ENCODE results near the gene FANCM. TPM values are rescaled to one million over a fixed set of nuclear protein-coding genes. Genes with fewer than 3 reads are reported as not detected.
"Not testable (repeated sequence)": the region's sequence is repeated elsewhere in the genome, so short reads cannot be mapped to it uniquely, and the experiment has no call there.

FANCM gene
- total RNA-seq, 1 donor from 2014 or later, result 4.2 TPM

DNA sequence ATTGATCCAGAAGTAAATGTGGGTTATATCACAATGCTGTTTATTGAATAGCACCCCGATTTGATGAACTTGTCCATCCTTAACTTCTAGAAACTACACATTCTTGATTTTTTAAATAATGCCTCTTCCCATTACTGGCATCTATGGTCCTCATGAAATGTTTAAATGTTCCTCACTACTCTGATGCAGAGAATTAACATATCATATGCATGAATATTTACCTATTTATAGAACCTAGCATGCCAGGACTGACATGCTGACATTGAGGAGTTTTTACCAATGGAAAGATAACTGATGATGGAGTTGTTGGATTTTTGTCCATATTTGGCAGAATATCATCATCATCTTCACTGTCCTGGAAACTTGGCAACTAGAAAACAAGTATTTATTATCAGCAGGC is 74.4 kb downstream of the FANCM start:
- H3K9ac ChIP-seq (ENCODE audit: low read length), result no peak overlapping the region
- no peak overlapping the region for H2AFZ ChIP-seq (ENCODE audit: low read depth, low read length)
- FAIRE-seq (no peak), DNase-seq (ENCODE audit: low read depth) (no peak)
- no peak overlapping the region for H3K4me3 ChIP-seq (ENCODE audit: insufficient read depth, low read depth, low read length)
- Mint-ChIP-seq H3K27me3 (ENCODE audit: low read depth, unreplicated experiment) (no peaks in the 10 kb centered on the region), H3K4me1 (ENCODE audit: low read depth, unreplicated experiment) (peaks cover 9% of the 10 kb centered on the region), H3K36me3 (ENCODE audit: low read depth, unreplicated experiment) (peaks cover 4% of the 10 kb centered on the region), H3K4me3 (ENCODE audit: unreplicated experiment) (no peak overlapping the region), H3K9me3 (ENCODE audit: unreplicated experiment) (no peaks in the 10 kb centered on the region), H3K27ac (ENCODE audit: unreplicated experiment) (no peak overlapping the region)
- TF ChIP-seq, protein P1, sequence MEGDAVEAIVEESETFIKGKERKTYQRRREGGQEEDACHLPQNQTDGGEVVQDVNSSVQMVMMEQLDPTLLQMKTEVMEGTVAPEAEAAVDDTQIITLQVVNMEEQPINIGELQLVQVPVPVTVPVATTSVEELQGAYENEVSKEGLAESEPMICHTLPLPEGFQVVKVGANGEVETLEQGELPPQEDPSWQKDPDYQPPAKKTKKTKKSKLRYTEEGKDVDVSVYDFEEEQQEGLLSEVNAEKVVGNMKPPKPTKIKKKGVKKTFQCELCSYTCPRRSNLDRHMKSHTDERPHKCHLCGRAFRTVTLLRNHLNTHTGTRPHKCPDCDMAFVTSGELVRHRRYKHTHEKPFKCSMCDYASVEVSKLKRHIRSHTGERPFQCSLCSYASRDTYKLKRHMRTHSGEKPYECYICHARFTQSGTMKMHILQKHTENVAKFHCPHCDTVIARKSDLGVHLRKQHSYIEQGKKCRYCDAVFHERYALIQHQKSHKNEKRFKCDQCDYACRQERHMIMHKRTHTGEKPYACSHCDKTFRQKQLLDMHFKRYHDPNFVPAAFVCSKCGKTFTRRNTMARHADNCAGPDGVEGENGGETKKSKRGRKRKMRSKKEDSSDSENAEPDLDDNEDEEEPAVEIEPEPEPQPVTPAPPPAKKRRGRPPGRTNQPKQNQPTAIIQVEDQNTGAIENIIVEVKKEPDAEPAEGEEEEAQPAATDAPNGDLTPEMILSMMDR (IDR thresholded peaks at IDR 0.05; ENCODE audit: insufficient read depth, low read depth, low read length), result no peak
- no peak for TF ChIP-seq EZH2 (IDR thresholded peaks at IDR 0.05; ENCODE audit: insufficient read depth, low read length)
- H3K9me3 ChIP-seq (ENCODE audit: insufficient read depth, low read depth, low read length), result no peaks in the 10 kb centered on the region
- H3K27ac ChIP-seq (ENCODE audit: low read depth, low read length), result no peak overlapping the region
- H4K20me1 ChIP-seq (ENCODE audit: insufficient read depth, low read length), result no peaks in the 10 kb centered on the region
- no peaks in the 10 kb centered on the region for H3K27me3 ChIP-seq (ENCODE audit: insufficient read depth, low read length)
- H3K4me2 ChIP-seq (ENCODE audit: low read length), result no peak overlapping the region
- no peaks in the 10 kb centered on the region for H3K4me1 ChIP-seq (ENCODE audit: insufficient read depth, low read length)
- H3K79me2 ChIP-seq (ENCODE audit: insufficient read depth, low read length), result no peaks in the 10 kb centered on the region
- peaks cover 9% of the 10 kb centered on the region for H3K36me3 ChIP-seq (ENCODE audit: insufficient read depth, low read length)

GRCh38 chr14:45211295-45211694 is 75.6 kb downstream of the FANCM start:
- Histone ChIP-seq H3K27ac (ENCODE audit: low read depth, low read length) (no peak overlapping the region), H3K79me2 (ENCODE audit: insufficient read depth, low read length) (no peaks in the 10 kb centered on the region), H3K4me3 (ENCODE audit: insufficient read depth, low read depth, low read length) (no peak overlapping the region), H3K9ac (ENCODE audit: low read length) (no peak overlapping the region), H3K4me1 (ENCODE audit: insufficient read depth, low read length) (no peaks in the 10 kb centered on the region), H3K27me3 (ENCODE audit: insufficient read depth, low read length) (no peaks in the 10 kb centered on the region), H3K36me3 (ENCODE audit: insufficient read depth, low read length) (peaks cover 10% of the 10 kb centered on the region), H4K20me1 (ENCODE audit: insufficient read depth, low read length) (no peaks in the 10 kb centered on the region), H3K9me3 (ENCODE audit: insufficient read depth, low read depth, low read length) (no peaks in the 10 kb centered on the region), H2AFZ (ENCODE audit: low read depth, low read length) (no peak overlapping the region), H3K4me2 (ENCODE audit: low read length) (no peak overlapping the region)
- TF ChIP-seq, protein P1 (IDR thresholded peaks at IDR 0.05; ENCODE audit: insufficient read depth, low read depth, low read length), result no peak
- no peak for TF ChIP-seq EZH2 (IDR thresholded peaks at IDR 0.05; ENCODE audit: insufficient read depth, low read length)
- H3K27me3 Mint-ChIP-seq (ENCODE audit: low read depth, unreplicated experiment), result no peaks in the 10 kb centered on the region
- FAIRE-seq (no peak), DNase-seq (ENCODE audit: low read depth) (peak; percentile 12)
- H3K36me3 Mint-ChIP-seq (ENCODE audit: low read depth, unreplicated experiment), result peaks cover 4% of the 10 kb centered on the region
- H3K4me3 Mint-ChIP-seq (ENCODE audit: unreplicated experiment), result no peak overlapping the region
- H3K9me3 Mint-ChIP-seq (ENCODE audit: unreplicated experiment), result no peaks in the 10 kb centered on the region
- H3K27ac Mint-ChIP-seq (ENCODE audit: unreplicated experiment), result no peak overlapping the region
- peaks cover 9% of the 10 kb centered on the region for H3K4me1 Mint-ChIP-seq (ENCODE audit: low read depth, unreplicated experiment)

DNA sequence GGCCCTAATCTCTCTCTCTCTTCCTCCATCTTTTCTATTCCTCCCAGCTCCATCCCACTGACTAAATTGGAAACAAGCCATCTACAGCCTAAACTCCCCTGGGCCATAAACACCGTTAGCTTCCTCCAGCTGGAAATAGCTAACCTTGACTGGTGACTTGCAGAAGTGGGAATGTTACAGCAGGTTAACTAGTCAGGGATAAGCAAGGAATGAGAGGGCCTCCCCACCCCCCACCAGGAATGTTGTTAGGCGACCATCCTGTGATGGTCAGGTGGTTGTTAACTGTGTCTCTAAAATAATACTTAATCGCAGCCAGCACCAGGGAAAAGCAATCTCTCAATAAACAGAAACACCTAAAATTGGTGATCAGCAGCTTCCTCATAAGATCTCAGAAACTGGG is 76.5 kb downstream of the FANCM start:
- H3K4me1 ChIP-seq (ENCODE audit: insufficient read depth, low read length), result no peaks in the 10 kb centered on the region
- Mint-ChIP-seq H3K27ac (ENCODE audit: unreplicated experiment) (no peak overlapping the region), H3K4me1 (ENCODE audit: low read depth, unreplicated experiment) (peaks cover 9% of the 10 kb centered on the region), H3K27me3 (ENCODE audit: low read depth, unreplicated experiment) (no peaks in the 10 kb centered on the region), H3K4me3 (ENCODE audit: unreplicated experiment) (no peak overlapping the region), H3K36me3 (ENCODE audit: low read depth, unreplicated experiment) (peaks cover 4% of the 10 kb centered on the region), H3K9me3 (ENCODE audit: unreplicated experiment) (no peaks in the 10 kb centered on the region)
- no peak for TF ChIP-seq EZH2 (IDR thresholded peaks at IDR 0.05; ENCODE audit: insufficient read depth, low read length)
- TF ChIP-seq, protein P1 (IDR thresholded peaks at IDR 0.05; ENCODE audit: insufficient read depth, low read depth, low read length), result no peak
- H3K4me3 ChIP-seq (ENCODE audit: insufficient read depth, low read depth, low read length), result no peak overlapping the region
- no peaks in the 10 kb centered on the region for H4K20me1 ChIP-seq (ENCODE audit: insufficient read depth, low read length)
- H3K27me3 ChIP-seq (ENCODE audit: insufficient read depth, low read length), result no peaks in the 10 kb centered on the region
- no peak overlapping the region for H3K27ac ChIP-seq (ENCODE audit: low read depth, low read length)
- no peaks in the 10 kb centered on the region for H3K9me3 ChIP-seq (ENCODE audit: insufficient read depth, low read depth, low read length)
- H3K9ac ChIP-seq (ENCODE audit: low read length), result no peak overlapping the region
- no peaks in the 10 kb centered on the region for H3K79me2 ChIP-seq (ENCODE audit: insufficient read depth, low read length)
- DNase-seq (ENCODE audit: low read depth) (no peak), FAIRE-seq (no peak)
- H3K36me3 ChIP-seq (ENCODE audit: insufficient read depth, low read length), result peaks cover 16% of the 10 kb centered on the region
- no peak overlapping the region for H2AFZ ChIP-seq (ENCODE audit: low read depth, low read length)
- H3K4me2 ChIP-seq (ENCODE audit: low read length), result no peak overlapping the region

DNA sequence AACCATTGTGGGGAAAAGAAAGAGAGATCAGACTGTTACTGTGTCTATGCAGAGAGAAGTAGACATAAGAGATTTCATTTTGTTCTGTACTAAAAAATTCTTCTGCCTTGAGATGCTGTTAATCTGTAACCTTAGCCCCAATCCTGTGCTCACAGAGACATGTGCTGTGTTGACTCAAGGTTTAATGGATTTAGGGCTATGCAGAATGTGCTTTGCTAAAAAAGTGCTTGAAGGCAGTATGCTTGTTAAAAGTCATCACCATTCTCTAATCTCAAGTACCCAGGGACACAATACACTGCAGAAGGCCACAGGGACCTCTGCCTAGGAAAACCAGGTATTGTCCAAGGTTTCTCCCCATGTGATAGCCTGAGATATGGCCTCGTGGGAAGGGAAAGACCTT is 78.0 kb downstream of the FANCM start:
- H3K4me1 Mint-ChIP-seq (ENCODE audit: low read depth, unreplicated experiment); H3K9ac ChIP-seq (ENCODE audit: low read length); H3K9me3 Mint-ChIP-seq (ENCODE audit: unreplicated experiment); FAIRE-seq; H3K4me3 ChIP-seq (ENCODE audit: insufficient read depth, low read depth, low read length); H3K4me3 Mint-ChIP-seq (ENCODE audit: unreplicated experiment); H3K27me3 ChIP-seq (ENCODE audit: insufficient read depth, low read length); H3K36me3 Mint-ChIP-seq (ENCODE audit: low read depth, unreplicated experiment); H3K4me1 ChIP-seq (ENCODE audit: insufficient read depth, low read length); H4K20me1 ChIP-seq (ENCODE audit: insufficient read depth, low read length); H3K79me2 ChIP-seq (ENCODE audit: insufficient read depth, low read length); H3K27ac Mint-ChIP-seq (ENCODE audit: unreplicated experiment); H3K9me3 ChIP-seq (ENCODE audit: insufficient read depth, low read depth, low read length); H2AFZ ChIP-seq (ENCODE audit: low read depth, low read length); H3K27ac ChIP-seq (ENCODE audit: low read depth, low read length); H3K4me2 ChIP-seq (ENCODE audit: low read length); DNase-seq (ENCODE audit: low read depth); H3K27me3 Mint-ChIP-seq (ENCODE audit: low read depth, unreplicated experiment): not testable (repeated sequence)
- peaks cover 23% of the 10 kb centered on the region for H3K36me3 ChIP-seq (ENCODE audit: insufficient read depth, low read length)
